ENCODE data around the gene PIM1. TPM values are rescaled to one million over a fixed set of nuclear protein-coding genes. Genes with fewer than 3 reads are reported as not detected.

Gene PIM1
- total RNA-seq, 2 experiments from 2014 or later, result 166 to 168 TPM

DNA sequence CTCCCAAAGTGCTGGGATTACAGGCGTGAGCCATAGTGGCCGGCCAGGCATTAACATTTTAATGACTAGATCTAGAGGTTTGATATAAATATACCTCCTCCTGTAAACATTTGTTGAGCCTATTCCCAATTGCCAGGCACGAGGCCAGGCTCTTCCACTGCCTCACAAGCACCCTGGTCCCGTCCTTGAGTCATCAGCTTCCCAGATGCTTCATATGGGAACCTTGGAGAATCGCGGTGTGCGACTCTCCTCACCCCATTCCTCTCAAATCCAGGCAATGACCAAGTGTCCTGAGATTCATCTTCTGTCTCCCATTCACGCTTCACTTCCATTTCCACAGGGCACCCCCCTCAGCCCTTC is 35.9 kb upstream of the PIM1 start:
- no peaks in the 10 kb centered on the region for H3K9me3 Mint-ChIP-seq
- no peak overlapping the region for H3K27ac Mint-ChIP-seq
- DNase-seq, result no peak
- H3K4me1 Mint-ChIP-seq, result peaks cover 19% of the 10 kb centered on the region
- H3K4me3 Mint-ChIP-seq, result no peak overlapping the region
- no peaks in the 10 kb centered on the region for H3K27me3 Mint-ChIP-seq
- no peaks in the 10 kb centered on the region for H3K36me3 Mint-ChIP-seq

GRCh38 chr6:37134396-37135191 is 35.4 kb upstream of the PIM1 start:
- no peaks in the 10 kb centered on the region for H3K36me3 Mint-ChIP-seq
- no peaks in the 10 kb centered on the region for H3K27me3 Mint-ChIP-seq
- H3K27ac Mint-ChIP-seq, result peak overlapping the region; percentile 12
- H3K9me3 Mint-ChIP-seq, result no peaks in the 10 kb centered on the region
- peaks cover 19% of the 10 kb centered on the region for H3K4me1 Mint-ChIP-seq
- no peak overlapping the region for H3K4me3 Mint-ChIP-seq
- DNase-seq, result no peak

DNA sequence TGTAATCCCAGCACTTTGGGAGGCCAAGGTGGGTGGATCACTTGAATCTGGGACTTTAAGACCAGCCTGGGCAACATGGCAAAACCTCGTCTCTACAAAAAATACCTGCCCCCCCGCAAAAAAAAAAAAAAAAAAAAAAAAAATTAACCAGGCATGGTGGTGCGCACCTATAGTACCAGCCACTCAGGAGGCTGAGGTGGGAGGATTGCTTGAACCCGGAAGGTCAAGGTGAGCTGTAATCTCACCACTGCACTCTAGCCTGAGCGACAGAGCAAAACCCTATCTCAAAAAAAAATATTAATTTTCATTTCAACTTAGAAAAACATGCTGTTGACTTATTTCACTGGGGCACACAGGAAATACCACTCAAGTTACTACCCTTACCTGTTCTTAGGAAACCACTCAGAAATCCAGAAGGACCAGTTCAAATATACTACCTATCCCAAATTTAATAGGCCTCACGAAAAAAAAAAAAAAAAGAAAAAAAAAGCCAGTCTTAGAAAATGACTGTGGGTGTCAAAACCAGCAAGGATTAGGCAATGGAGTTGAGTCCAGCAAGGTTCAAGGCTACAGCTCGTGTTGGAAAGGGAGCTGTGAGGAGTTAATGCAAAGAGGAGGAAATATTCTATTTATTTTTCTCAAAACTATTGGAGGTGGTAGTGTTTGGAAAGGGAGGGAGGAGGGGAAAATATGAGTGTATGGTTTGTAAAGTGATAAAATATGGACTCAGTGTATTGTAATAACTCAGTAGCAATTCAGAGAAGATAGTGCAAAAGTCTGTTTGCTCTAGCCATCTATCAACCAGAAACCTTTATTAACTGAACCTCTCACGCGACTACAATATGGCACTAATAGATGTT is 33.9 kb upstream of the PIM1 start:
- Mint-ChIP-seq H3K36me3 (no peaks in the 10 kb centered on the region), H3K4me1 (peaks cover 18% of the 10 kb centered on the region), H3K27ac (no peak overlapping the region), H3K9me3 (no peaks in the 10 kb centered on the region), H3K27me3 (no peaks in the 10 kb centered on the region), H3K4me3 (no peak overlapping the region)
- no peak for DNase-seq

DNA sequence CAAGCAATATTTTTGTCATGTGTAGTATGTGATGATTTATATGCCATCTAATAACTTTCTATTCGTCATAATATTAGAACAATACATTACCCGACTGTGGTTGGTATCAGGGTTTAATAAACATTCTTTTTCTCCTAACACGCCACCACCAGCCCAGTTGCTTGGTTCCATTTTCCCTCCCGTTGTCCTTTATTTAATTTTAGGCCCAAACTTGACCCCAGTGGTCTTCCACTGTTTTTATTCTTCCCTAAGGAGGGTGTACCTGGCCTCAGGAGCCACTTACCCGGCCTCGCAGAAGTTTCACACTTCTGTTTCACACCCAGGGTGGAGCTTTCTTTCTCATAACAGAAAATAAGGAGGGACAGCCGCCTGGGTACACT is 33.1 kb upstream of the PIM1 start:
- H3K36me3 Mint-ChIP-seq, result no peaks in the 10 kb centered on the region
- peaks cover 22% of the 10 kb centered on the region for H3K4me1 Mint-ChIP-seq
- H3K9me3 Mint-ChIP-seq, result no peaks in the 10 kb centered on the region
- H3K27ac Mint-ChIP-seq, result no peak overlapping the region
- H3K4me3 Mint-ChIP-seq, result no peak overlapping the region
- no peak for DNase-seq
- no peaks in the 10 kb centered on the region for H3K27me3 Mint-ChIP-seq

DNA sequence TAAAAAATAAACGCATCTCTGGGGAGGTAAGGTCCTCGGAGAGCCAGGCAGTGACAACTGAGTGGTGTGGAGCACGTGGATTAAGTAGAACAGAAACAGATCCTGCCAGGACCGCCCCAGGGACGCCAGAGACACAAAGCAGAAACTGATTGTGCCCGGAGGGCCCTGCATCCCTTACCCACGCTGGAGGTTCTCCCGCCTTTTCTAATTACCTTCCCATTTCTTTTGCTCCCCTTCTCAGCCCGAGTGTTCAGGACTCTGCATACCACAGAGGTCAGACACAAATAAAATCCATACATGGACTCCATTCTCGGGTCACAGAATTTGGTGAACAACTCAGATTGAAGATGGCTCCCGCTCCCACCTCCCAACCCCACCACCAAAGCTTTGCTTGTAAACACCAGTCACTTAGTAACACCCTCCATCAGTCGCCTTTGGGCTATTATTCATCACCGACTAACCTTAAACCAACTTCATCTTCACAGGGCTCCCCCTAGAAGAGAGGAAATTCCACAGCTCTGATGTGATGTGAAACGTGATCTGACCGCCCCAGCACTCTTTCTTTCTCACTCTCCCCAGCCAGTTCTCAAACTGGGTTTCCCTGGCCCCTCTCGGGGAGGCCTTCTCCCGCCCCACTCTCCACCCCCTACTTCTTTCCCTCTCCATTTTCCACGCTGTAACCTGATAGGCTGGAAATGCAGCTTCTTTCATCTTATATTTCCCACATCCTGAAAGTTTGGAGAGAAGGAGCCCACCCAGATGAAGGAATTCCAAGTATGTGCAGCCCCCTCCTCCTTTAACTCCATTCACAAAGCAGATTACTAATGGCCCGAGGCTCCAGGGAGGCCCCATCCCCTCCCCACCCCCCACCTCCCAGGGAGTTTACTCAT is 32.5 kb upstream of the PIM1 start:
- peaks cover 27% of the 10 kb centered on the region for H3K4me1 Mint-ChIP-seq

DNA sequence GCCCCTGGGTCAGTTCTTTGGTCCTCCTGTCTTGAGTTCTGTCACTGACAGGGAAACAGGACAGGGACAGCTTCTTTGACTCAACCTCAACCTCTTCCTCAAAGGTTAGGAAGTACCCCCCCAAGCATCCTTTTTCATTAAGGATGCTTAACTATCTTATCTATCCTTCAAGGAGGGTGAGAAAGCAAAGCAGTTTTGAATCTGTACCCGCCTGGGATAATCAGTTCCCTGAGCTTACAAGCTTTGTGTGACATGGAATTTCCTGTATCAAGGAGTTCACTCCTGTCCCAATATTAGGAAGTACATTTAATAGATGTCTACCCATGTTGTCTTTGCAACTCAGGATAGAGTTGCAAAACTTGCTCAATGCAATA is 31.1 kb upstream of the PIM1 start:
- Mint-ChIP-seq H3K27ac (no peak overlapping the region), H3K27me3 (no peaks in the 10 kb centered on the region), H3K4me1 (peaks cover 34% of the 10 kb centered on the region), H3K36me3 (no peaks in the 10 kb centered on the region), H3K4me3 (no peak overlapping the region), H3K9me3 (no peaks in the 10 kb centered on the region)
- DNase-seq, result no peak

More for the DNA sequence above, 32.5 kb upstream of the PIM1 start:
- H3K36me3 Mint-ChIP-seq, result no peaks in the 10 kb centered on the region
- H3K27me3 Mint-ChIP-seq, result no peaks in the 10 kb centered on the region
- no peaks in the 10 kb centered on the region for H3K9me3 Mint-ChIP-seq
- DNase-seq, result peak; percentile 34
- peak overlapping the region; percentile 29 for H3K4me3 Mint-ChIP-seq
- peak overlapping the region; percentile 61 for H3K27ac Mint-ChIP-seq

DNA sequence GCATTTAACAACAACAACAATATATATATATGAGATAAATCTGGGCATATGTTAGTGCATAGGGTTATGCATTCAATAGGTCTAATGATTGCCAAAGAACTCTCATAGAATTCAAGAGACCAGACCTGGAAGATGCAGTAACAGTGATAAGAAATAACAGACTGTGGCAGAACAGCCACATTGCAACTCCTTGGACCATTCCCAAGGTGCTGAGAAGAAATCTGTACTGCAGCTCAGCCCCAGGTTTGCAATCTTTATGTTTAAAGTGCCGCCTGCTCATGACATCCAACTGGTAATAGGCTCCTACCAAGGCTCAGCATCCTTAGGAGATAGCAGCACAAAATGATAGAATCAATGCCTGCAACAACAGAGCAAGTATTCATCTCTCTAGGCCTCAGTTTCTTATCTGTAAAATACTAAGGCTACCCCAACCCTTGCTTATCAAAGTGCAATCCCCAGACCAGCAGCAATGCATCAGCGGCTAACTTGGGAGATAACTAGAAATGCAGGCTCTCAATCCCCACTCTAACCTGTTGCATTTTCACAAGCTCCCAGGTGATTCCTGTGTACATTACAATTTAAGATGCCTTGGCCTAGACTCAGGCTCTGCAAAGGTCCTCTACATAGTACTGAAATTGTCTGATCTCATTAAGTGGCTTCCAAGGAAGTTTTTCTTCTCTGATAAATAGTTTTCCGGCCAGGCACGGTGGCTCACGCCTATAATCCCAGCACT is 30.6 kb upstream of the PIM1 start:
- no peaks in the 10 kb centered on the region for H3K9me3 Mint-ChIP-seq
- DNase-seq, result no peak
- H3K36me3 Mint-ChIP-seq, result no peaks in the 10 kb centered on the region
- no peak overlapping the region for H3K27ac Mint-ChIP-seq
- no peaks in the 10 kb centered on the region for H3K27me3 Mint-ChIP-seq
- no peak overlapping the region for H3K4me3 Mint-ChIP-seq
- H3K4me1 Mint-ChIP-seq, result peaks cover 36% of the 10 kb centered on the region

- no peaks in the 10 kb centered on the region for H3K27me3 Mint-ChIP-seq
- no peaks in the 10 kb centered on the region for H3K36me3 Mint-ChIP-seq
- H3K9me3 Mint-ChIP-seq, result no peaks in the 10 kb centered on the region
- peaks cover 35% of the 10 kb centered on the region for H3K4me1 Mint-ChIP-seq
- no peak overlapping the region for H3K27ac Mint-ChIP-seq
- DNase-seq, result no peak
- no peak overlapping the region for H3K4me3 Mint-ChIP-seq
These were observed 29.8 kb upstream of the PIM1 start for GRCh38 chr6:37140145-37140544.

DNA sequence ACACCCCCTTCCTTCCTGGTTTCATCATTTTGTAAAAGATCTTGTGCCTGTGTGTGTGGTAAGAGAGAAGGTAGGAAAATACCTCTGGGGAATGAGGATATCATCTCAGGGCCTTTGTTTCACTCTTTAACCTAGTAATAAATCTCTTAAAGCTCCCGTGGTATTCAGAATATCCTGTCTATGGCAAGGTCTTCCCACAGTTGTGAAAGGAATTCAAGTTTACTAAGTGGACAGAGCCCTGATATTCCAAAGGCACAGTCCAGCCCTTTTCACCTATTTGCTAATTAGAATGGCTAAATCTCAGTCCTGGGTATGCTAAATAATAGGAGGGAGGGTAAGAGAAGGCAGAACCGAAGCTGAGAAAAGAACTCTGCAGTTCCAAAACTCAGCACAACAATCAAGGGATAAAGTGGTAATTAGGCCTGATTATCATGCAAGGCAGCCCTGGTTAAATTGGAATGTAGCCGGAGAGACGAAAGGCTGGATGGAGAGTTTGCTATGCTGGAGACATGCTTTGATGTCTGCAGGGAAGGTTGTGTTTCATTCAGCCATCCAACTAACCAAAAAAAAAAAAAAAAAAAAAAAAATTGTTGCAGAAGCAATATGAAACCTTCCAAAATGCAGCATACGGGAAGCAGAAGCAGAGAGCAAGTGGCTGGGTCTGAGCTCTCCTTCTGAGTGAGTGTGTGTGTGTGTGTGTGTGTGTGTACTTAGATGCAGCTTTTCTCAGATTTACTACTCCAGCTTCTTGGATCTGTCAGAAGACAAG is 28.5 kb upstream of the PIM1 start:
- Mint-ChIP-seq H3K9me3 (no peaks in the 10 kb centered on the region), H3K4me3 (no peak overlapping the region), H3K27ac (no peak overlapping the region), H3K36me3 (no peaks in the 10 kb centered on the region), H3K4me1 (peaks cover 33% of the 10 kb centered on the region), H3K27me3 (no peaks in the 10 kb centered on the region)
- DNase-seq, result no peak

DNA sequence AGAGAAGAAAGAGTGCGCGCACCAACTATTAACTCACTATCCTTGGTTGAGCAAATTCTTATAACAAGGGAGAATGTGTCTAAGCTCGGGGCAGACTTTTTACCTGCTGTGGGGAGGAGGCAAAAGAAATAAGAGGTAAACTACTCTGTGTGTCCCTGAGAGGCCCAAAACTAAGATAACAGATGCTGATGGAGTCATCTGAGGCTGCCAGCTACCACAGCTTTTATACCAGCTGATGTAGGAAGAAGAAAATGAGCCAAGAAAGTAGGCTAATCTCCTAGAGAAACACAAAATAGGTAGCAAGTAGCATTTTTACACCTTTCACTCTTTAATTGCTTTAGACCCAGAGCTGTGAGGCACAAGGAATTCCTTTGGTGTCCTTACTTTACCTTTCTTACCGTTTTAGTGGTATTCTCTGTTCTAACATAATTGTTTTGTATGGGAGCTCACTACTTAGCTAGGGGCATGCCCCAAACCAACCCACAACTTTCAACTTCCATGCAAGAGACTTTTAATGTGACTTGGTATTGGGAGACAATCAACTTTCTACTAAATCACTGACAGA is 27.8 kb upstream of the PIM1 start:
- H3K9me3 Mint-ChIP-seq, result no peaks in the 10 kb centered on the region
- DNase-seq, result no peak
- no peaks in the 10 kb centered on the region for H3K27me3 Mint-ChIP-seq
- peak overlapping the region; percentile 15 for H3K27ac Mint-ChIP-seq
- H3K4me3 Mint-ChIP-seq, result no peak overlapping the region
- H3K4me1 Mint-ChIP-seq, result peaks cover 31% of the 10 kb centered on the region
- no peaks in the 10 kb centered on the region for H3K36me3 Mint-ChIP-seq

GRCh38 chr6:37143585-37143984 is 26.4 kb upstream of the PIM1 start:
- H3K4me1 Mint-ChIP-seq, result peaks cover 19% of the 10 kb centered on the region
- H3K27ac Mint-ChIP-seq, result no peak overlapping the region
- no peaks in the 10 kb centered on the region for H3K36me3 Mint-ChIP-seq
- H3K27me3 Mint-ChIP-seq, result no peaks in the 10 kb centered on the region
- H3K4me3 Mint-ChIP-seq, result no peak overlapping the region
- no peaks in the 10 kb centered on the region for H3K9me3 Mint-ChIP-seq
- DNase-seq, result no peak

- Mint-ChIP-seq H3K9me3 (no peaks in the 10 kb centered on the region), H3K4me1 (peaks cover 29% of the 10 kb centered on the region), H3K27ac (no peak overlapping the region), H3K36me3 (no peaks in the 10 kb centered on the region), H3K27me3 (no peaks in the 10 kb centered on the region), H3K4me3 (no peak overlapping the region)
- DNase-seq, result no peak
These were observed 24.5 kb upstream of the PIM1 start for GRCh38 chr6:37145443-37145842.

DNA sequence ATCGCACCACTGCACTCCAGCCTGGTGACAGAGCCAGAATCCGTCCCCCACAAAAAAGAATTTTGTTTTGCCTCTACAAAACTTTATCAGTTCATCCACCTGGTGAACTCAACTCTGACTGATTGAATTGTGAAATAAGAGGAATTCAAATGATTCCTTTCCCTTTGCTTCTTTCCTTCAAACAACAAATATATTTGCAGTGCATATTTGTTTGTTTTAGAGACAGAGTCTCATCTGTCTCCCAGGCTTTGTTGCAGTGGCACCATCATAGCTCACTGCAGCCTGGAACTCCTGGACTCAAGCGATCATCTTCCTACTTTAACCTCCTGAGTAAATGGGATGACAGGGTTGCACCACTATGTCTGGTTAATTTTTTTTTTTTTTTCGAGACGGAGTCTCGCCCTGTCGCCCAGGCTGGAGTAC is 23.2 kb upstream of the PIM1 start:
- no peak overlapping the region for H3K27ac Mint-ChIP-seq
- no peaks in the 10 kb centered on the region for H3K36me3 Mint-ChIP-seq
- peaks cover 31% of the 10 kb centered on the region for H3K4me1 Mint-ChIP-seq
- no peak overlapping the region for H3K4me3 Mint-ChIP-seq
- H3K9me3 Mint-ChIP-seq, result no peaks in the 10 kb centered on the region
- H3K27me3 Mint-ChIP-seq, result no peaks in the 10 kb centered on the region
- no peak for DNase-seq

DNA sequence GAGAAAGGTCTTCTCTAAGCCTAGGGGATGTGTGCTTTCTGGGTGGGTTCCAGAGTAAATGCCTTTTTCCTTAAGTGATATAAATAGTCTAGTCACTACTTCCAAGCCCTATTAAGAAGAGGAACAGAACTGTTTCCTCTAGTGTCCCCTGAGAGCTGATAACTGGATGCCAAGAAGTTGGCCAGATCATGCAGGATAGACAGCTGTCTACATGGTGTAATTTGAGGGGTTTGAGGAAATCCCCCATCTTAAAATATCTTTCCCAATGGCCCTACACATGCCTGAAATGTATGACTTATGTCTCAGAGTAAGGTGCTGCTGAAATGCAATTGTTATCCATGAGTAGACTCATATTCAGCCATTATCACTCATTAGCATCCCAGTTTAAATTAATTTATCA is 20.2 kb upstream of the PIM1 start:
- Mint-ChIP-seq H3K4me1 (peaks cover 17% of the 10 kb centered on the region), H3K27me3 (no peaks in the 10 kb centered on the region), H3K9me3 (no peaks in the 10 kb centered on the region), H3K36me3 (no peaks in the 10 kb centered on the region), H3K4me3 (no peak overlapping the region), H3K27ac (peak overlapping the region; percentile 76)
- no peak for DNase-seq

Measured in activated naive CD8-positive, alpha-beta T cell treated with anti-CD3 and anti-CD28 coated beads for 36 hours (primary cell).